Upper lobe of left lung (tissue), 6 donors: ENCODE measurements around the gene ABCC6. TPM values are rescaled to one million over a fixed set of nuclear protein-coding genes. Genes with fewer than 3 reads are reported as not detected.
"Not testable (repeated sequence)": the region's sequence is repeated elsewhere in the genome, so short reads cannot be mapped to it uniquely, and the experiment has no call there.

Experiments
- ATAC-seq, 2 donors: fragments of 200-7000 bp; cut with Tn5 transposase; one replicate each; pipeline ENCODE4 v1.9.1; 2022; ENCODE audit warnings: mild to moderate bottlenecking in 2 of 2, moderate library complexity in 2 of 2; ENCODE audit not compliant: low FRiP score in 2 of 2
- DNase-seq, 2 donors: peaks; one replicate each; pipeline ENCODE4 v3.0.0-alpha.2; 2019 to 2020
- H3K27ac ChIP-seq, 4 donors: fragments of 200-600 bp; sonication (generic); one replicate each; pipeline ENCODE4 v1.5.1; 2016 to 2019
- H3K27me3 ChIP-seq, 4 donors: fragments of 200-600 bp; sonication (generic); one replicate each; pipeline ENCODE4 v1.5.1; 2017 to 2019
- H3K36me3 ChIP-seq, 4 donors: fragments of 200-600 bp; sonication (generic); one replicate each; pipeline ENCODE4 v1.5.1; 2016 to 2019
- H3K4me1 ChIP-seq, 4 donors: fragments of 200-600 bp; sonication (generic); one replicate each; pipeline ENCODE4 v1.5.1; 2018 to 2019
- H3K4me3 ChIP-seq, 4 donors: fragments of 200-600 bp; sonication (generic); one replicate each; pipeline ENCODE4 v1.5.1; 2017 to 2019; ENCODE audit warnings: mild to moderate bottlenecking in 2 of 4, moderate library complexity in 1 of 4
- H3K9me3 ChIP-seq, 4 donors: fragments of 200-600 bp; sonication (generic); one replicate each; pipeline ENCODE4 v1.5.1; 2018 to 2019
- CTCF ChIP-seq, 6 experiments: fragments of 450-650 bp in 4 of 6; fragments of 200-600 bp in 2 of 6; sonication (generic) in 2 of 6; IDR thresholded peaks; one replicate each; pipeline ENCODE4 v1.5.1; 2016 to 2019; ENCODE audit warnings: antibody characterized with exemption in 6 of 6
- EP300 ChIP-seq, 4 donors: sonication (generic); formaldehyde crosslinking; IDR thresholded peaks; one replicate each; pipeline ENCODE4 v1.5.1; 2017; ENCODE audit warnings: antibody characterized with exemption in 4 of 4, control low read depth in 2 of 4
- POLR2A ChIP-seq, 4 donors: fragments of 450-650 bp; IDR thresholded peaks; one replicate each; pipeline ENCODE4 v1.5.1; 2016 to 2017; ENCODE audit warnings: antibody characterized with exemption in 4 of 4, mild to moderate bottlenecking in 2 of 4
- POLR2AphosphoS5 ChIP-seq, 2 donors: sonication (generic); formaldehyde crosslinking; IDR thresholded peaks; one replicate each; pipeline ENCODE4 v1.5.1; 2017; ENCODE audit warnings: antibody characterized with exemption in 2 of 2
- WGBS, 2 donors: methylation state at CpG; one replicate each; pipeline ENCODE4 v1.1.5; 2017 to 2018; 5-methylcytosine and 5-hydroxymethylcytosine counted together
- total RNA-seq, 6 donors: library from RNA; depleted of rRNA in 4 of 6; stranded (reverse); fragments of >200 nt in 4 of 6; gene quantifications; one replicate each; pipeline versions ENCODE4 v1.1.0 to v1.2.1, GENCODE V29; 2016 to 2021
- donor health status: DM: no; HTN: no; CAD: no; lungs with moderate emphysema.
- donor health status: DM: no; HTN: yes; CAD: no; lungs with severe emphysema.

Gene ABCC6
- total RNA-seq, 6 donors from 2014 or later: 31.9 to 148 (median 41.8) TPM

GRCh38 chr16:16154281-16154951 lies 68.9 kb downstream of the ABCC6 start:
- no peaks in the 10 kb centered on the region for H3K27me3 ChIP-seq
- no peak for ATAC-seq
- WGBS, 2 donors: 82 to 87% methylated on average over 8 to 18 of the region's 18 CpGs
- peaks cover 0 to 28% (median 2%) of the 10 kb centered on the region in 4 donors for H3K36me3 ChIP-seq
- H3K4me3 ChIP-seq: no peak overlapping the region
- H3K4me1 ChIP-seq: peaks cover 0 to 8% (median 4%) of the 10 kb centered on the region in 4 donors
- no peak for TF ChIP-seq POLR2AphosphoS5 (IDR thresholded peaks at IDR 0.05)
- TF ChIP-seq CTCF (IDR thresholded peaks at IDR 0.05): no peak
- no peak for TF ChIP-seq EP300 (IDR thresholded peaks at IDR 0.05)
- TF ChIP-seq POLR2A (IDR thresholded peaks at IDR 0.05): no peak
- H3K9me3 ChIP-seq: peaks cover 0 to 6% (median 5%) of the 10 kb centered on the region in 4 donors
- no peak overlapping the region for H3K27ac ChIP-seq
- DNase-seq: peak in 1 of 2 donors; percentile 71

- DNase-seq, H3K27me3 ChIP-seq, H3K27ac ChIP-seq, H3K4me1 ChIP-seq, H3K4me3 ChIP-seq, ATAC-seq, H3K9me3 ChIP-seq: not testable (repeated sequence)
- WGBS, 2 donors: 91 to 95% methylated on average over 12 of the region's 12 CpGs
- H3K36me3 ChIP-seq: peaks cover 0 to 21% (median 2%) of the 10 kb centered on the region in 4 donors
These were observed 70.3 kb downstream of the ABCC6 start for GRCh38 chr16:16153000-16153399.

- Histone ChIP-seq H3K27me3 (no peaks in the 10 kb centered on the region), H3K4me1 (peaks cover 0 to 8% (median 5%) of the 10 kb centered on the region in 4 donors), H3K9me3 (no peaks in the 10 kb centered on the region), H3K4me3 (no peak overlapping the region), H3K27ac (no peak overlapping the region), H3K36me3 (peaks cover 0 to 23% (median 2%) of the 10 kb centered on the region in 4 donors)
- WGBS, 2 donors: 91 to 93% methylated on average over 8 of the region's 8 CpGs
- ATAC-seq (no peak), DNase-seq (no peak)
- TF ChIP-seq CTCF (IDR thresholded peaks at IDR 0.05): no peak
- TF ChIP-seq POLR2A (IDR thresholded peaks at IDR 0.05): no peak
- TF ChIP-seq EP300 (IDR thresholded peaks at IDR 0.05): no peak
- TF ChIP-seq POLR2AphosphoS5 (IDR thresholded peaks at IDR 0.05): no peak
These were observed 72.0 kb downstream of the ABCC6 start for GRCh38 chr16:16151315-16151714.

- Histone ChIP-seq H3K27me3 (no peaks in the 10 kb centered on the region), H3K36me3 (peaks cover 0 to 24% (median 3%) of the 10 kb centered on the region in 4 donors), H3K4me3 (no peak overlapping the region), H3K4me1 (peaks cover 0 to 8% (median 5%) of the 10 kb centered on the region in 4 donors), H3K9me3 (no peaks in the 10 kb centered on the region), H3K27ac (no peak overlapping the region)
- DNase-seq (no peak), ATAC-seq (no peak)
- TF ChIP-seq POLR2AphosphoS5 (IDR thresholded peaks at IDR 0.05) (no peak), CTCF (IDR thresholded peaks at IDR 0.05) (no peak), EP300 (IDR thresholded peaks at IDR 0.05) (no peak), POLR2A (IDR thresholded peaks at IDR 0.05) (no peak)
- 91 to 95% methylated on average over 4 of the region's 4 CpGs for WGBS, 2 donors
These were observed 72.5 kb downstream of the ABCC6 start for GRCh38 chr16:16150878-16151152.

- WGBS, 2 donors: 75% methylated on average over 27 of the region's 28 CpGs; no CpG with 5 or more reads in 1 of the 2 donors
- DNase-seq (peak in 1 of 2 donors; percentile 84), ATAC-seq (peak; percentile 67 to 77)
- Histone ChIP-seq H3K4me1 (peaks cover 0 to 8% (median 5%) of the 10 kb centered on the region in 4 donors), H3K36me3 (peaks cover 0 to 24% (median 5%) of the 10 kb centered on the region in 4 donors), H3K9me3 (no peaks in the 10 kb centered on the region), H3K4me3 (no peak overlapping the region), H3K27me3 (no peaks in the 10 kb centered on the region), H3K27ac (peak overlapping the region in 1 of 4 donors; percentile 14)
- TF ChIP-seq POLR2A (IDR thresholded peaks at IDR 0.05) (no peak), EP300 (IDR thresholded peaks at IDR 0.05) (no peak), POLR2AphosphoS5 (IDR thresholded peaks at IDR 0.05) (no peak), CTCF (IDR thresholded peaks at IDR 0.05) (no peak)
These were observed 73.0 kb downstream of the ABCC6 start for GRCh38 chr16:16150117-16150877.
